DOHH2 (cell line): Measurements from ENCODE around the gene GRB7.

Experiments used
- CTCF ChIP-seq: fragments of 200-600 bp; sonication (generic); IDR thresholded peaks from one replicate; pipeline ENCODE4 v1.5.1; 2014; ENCODE audit warnings: antibody characterized with exemption, mild to moderate bottlenecking, low read depth, low read length; ENCODE audit not compliant: poor library complexity, severe bottlenecking
- EZH2phosphoT487 ChIP-seq: fragments of 200-600 bp; sonication (generic); IDR thresholded peaks from 2 replicates; pipeline ENCODE4 v1.6.1; 2017; ENCODE audit warnings: borderline replicate concordance, mild to moderate bottlenecking, antibody characterized with exemption, low read length, moderate library complexity, mixed read lengths

GRCh38 chr17:39794249-39794970 lies 56.7 kb downstream of the GRB7 start:
- TF ChIP-seq CTCF = no peak
- TF ChIP-seq EZH2phosphoT487 = no peak
